ENCODE measurements around the gene MICU2.

GRCh38 chr13:21531455-21531854 is 72.5 kb downstream of the MICU2 start:
- TF ChIP-seq TCF7L2 (IDR thresholded peaks at IDR 0.05; ENCODE audit: low read depth, low read length) (no peak), CTCF (IDR thresholded peaks at IDR 0.05) (no peak), POLR2AphosphoS5 (IDR thresholded peaks at IDR 0.05; ENCODE audit: low read depth, low read length) (no peak), SIN3A (IDR thresholded peaks at IDR 0.05; ENCODE audit: borderline replicate concordance, insufficient read depth, low read depth, low read length) (no peak)
- TF ChIP-seq, protein P1, sequence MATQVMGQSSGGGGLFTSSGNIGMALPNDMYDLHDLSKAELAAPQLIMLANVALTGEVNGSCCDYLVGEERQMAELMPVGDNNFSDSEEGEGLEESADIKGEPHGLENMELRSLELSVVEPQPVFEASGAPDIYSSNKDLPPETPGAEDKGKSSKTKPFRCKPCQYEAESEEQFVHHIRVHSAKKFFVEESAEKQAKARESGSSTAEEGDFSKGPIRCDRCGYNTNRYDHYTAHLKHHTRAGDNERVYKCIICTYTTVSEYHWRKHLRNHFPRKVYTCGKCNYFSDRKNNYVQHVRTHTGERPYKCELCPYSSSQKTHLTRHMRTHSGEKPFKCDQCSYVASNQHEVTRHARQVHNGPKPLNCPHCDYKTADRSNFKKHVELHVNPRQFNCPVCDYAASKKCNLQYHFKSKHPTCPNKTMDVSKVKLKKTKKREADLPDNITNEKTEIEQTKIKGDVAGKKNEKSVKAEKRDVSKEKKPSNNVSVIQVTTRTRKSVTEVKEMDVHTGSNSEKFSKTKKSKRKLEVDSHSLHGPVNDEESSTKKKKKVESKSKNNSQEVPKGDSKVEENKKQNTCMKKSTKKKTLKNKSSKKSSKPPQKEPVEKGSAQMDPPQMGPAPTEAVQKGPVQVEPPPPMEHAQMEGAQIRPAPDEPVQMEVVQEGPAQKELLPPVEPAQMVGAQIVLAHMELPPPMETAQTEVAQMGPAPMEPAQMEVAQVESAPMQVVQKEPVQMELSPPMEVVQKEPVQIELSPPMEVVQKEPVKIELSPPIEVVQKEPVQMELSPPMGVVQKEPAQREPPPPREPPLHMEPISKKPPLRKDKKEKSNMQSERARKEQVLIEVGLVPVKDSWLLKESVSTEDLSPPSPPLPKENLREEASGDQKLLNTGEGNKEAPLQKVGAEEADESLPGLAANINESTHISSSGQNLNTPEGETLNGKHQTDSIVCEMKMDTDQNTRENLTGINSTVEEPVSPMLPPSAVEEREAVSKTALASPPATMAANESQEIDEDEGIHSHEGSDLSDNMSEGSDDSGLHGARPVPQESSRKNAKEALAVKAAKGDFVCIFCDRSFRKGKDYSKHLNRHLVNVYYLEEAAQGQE (IDR thresholded peaks at IDR 0.05; ENCODE audit: insufficient read depth in 1 of 2, low read depth in 2 of 2, low read length in 1 of 2) = no peak
